GM18517 (cell line): ENCODE data around the gene XRN1.

Experiments used
- ATAC-seq: cut with Tn5 transposase; IDR thresholded peaks from one replicate; pipeline ENCODE4 v1.9.1; 2021; ENCODE audit warnings: mild to moderate bottlenecking, moderate library complexity; ENCODE audit not compliant: unreplicated experiment

XRN1 gene

DNA sequence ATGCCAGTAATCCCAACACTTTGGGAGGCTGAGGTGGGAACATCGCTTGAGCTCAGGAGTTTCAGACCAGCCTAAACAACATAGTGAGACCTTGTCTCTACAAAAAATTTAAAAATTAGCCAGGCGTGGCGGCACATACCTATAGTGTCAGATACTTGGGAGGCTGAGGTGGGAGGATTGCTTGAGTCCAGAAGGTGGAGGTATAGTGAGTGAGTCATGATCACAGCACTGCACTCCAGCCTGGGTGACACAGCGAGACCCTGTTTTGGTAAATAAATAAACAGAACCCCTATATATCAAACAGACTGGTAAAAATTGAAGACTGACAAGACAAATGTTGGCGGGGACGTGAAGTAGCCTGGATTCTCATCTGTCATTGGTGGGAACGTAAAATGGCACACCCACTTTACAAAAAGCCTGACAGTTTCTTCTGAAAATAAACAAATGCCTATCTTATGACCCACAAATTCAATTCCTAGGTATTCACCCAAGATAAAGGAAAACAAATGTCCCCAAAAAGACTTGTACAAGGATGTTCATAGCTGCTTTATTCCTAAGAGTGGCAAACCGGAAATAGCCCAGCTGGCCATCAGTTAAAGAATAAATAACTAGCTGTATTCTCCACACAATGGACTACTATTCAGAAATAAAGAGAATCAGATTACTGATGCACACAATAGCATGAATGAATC is 175.5 kb downstream of the XRN1 start:
- no peak for ATAC-seq

DNA sequence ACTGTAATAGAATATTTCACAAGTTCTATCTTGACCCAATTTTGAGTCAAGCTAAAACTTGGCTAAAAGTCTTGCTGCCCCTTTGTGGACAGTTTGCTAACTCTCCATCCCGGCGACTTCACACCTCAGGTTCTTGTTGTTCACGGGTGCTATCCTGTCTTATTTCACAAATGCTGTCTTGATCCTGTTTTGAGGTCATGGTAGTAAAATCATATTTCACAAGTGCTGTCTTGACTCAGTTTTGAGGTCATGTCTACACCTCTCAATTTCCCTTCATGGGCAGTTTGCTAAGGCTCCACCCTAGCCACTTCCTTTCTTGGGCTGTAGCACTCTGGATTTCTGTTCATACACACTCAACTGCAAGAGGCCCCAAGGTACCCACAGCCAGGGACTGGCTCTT is 177.4 kb downstream of the XRN1 start:
- no peak for ATAC-seq

DNA sequence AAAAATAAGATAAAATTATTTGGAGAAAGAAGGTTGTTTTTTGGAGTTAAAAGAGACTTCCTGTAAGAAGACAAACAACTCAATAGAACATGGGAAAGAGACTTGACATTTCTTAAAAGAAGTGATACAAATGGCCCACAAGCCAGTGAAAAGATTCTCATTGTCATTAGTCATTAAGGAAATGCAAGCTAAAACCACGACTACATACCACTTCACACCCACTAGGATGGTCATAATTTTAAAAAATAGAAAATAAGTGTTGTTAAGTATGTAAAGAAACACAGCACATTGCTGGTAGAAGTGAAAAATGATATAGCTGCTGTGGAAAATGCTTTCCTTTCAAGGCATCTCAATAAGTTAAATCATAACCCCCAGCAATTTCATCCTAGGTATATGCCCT is 178.1 kb downstream of the XRN1 start:
- ATAC-seq: no peak

DNA sequence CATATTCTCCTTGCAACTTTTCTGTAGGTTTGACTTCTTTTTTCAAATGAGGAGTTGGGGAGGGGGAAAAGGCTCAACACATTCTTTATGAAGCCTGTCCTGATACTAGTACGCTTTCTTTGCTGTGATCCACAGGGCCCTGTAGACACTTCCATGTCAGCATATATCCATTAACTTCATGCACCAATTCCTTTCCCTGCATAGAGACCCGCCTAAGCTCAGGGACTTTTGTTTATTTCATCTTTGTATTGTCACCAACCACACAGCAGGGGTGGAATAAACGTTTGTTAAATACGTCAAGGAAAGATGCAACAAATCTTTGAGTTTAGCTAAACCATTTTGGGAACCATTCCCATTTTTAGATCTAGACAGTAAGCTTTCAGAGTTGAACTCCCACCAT is 179.4 kb downstream of the XRN1 start:
- no peak for ATAC-seq

DNA sequence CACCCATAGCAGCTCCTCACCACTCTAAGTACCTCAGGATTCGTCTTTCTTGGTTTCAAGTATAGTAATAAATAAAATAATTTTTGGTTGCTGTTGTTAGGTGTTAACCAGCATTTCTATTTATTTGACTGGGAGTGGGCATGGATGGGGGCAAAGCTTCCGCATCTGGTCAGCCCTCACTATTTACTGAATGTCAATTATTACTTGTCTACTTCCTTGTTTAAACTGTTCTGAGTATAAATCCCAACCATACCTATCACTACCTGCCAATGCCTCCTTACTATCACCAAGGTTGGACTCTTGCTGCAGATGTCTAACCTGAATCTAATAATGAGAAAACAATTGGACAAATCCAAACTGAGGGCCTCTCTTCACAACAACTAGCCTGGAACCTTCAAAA is 180.6 kb downstream of the XRN1 start:
- no peak for ATAC-seq

- ATAC-seq: no peak
Observed at GRCh38 chr3:142263112-142263511, 184.7 kb downstream of the XRN1 start.

DNA sequence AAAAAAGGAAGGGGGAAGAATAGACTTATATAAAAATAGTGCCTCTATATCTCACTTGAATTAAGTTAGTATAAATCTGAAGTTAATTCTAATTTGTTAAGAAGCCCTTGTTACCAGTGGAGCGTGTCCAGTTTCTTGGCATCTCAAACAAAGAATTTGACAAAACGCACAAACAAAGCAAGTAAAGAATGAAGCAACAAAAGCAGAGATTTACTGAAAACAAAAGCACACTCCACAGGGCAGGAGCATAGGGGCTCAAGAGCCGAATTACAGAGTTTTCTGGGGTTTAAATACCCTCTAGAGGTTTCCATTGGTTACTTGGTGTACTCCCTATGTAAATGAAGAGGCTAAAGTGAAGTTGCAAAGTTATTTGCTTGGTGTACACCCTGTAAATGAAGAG is 188.5 kb downstream of the XRN1 start:
- ATAC-seq: no peak

DNA sequence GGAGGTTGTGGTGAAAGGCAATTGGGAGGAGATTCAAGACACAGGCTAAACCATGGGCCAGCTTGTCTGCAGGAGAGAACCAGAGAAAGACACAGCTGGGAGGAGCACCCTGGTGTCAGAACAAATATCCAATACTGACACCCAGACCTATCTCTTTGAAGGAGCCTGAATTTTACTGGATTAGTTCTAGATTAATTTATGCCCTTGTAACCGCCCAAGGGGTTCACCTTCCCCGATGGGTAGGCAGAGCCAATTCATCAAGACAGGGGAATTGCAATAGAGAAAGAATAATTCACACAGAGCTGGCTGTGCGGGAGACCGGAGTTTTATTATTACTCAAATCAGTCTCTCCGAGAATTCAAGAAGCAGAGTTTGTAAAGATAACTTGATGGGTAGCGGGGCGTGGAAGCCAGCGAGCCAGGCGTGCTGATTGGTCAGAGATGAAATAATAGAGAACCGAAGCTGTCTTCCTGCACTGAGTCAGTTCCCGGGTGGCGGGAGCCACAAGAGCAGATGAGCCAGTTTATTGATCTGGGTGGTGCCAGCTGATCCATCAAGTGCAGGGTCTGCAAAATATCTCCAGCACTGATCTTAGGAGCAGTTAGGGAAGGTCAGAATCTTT is 191.0 kb downstream of the XRN1 start:
- no peak for ATAC-seq
